HepG2 (cell line): ENCODE data around the gene ZDHHC16. TPM values are rescaled to one million over a fixed set of nuclear protein-coding genes. Genes with fewer than 3 reads are reported as not detected.

Experiments
- CREB1 ChIP-seq, 2 experiments: fragments of 450-650 bp in 1 of 2; IDR thresholded peaks; 2 replicates each; pipeline ENCODE4 v1.6.1; 2016 to 2017; ENCODE audit warnings: control low read depth in 1 of 2, mild to moderate bottlenecking in 1 of 2, missing compliant biosample characterization in 1 of 2, missing genetic modification characterization in 1 of 2
- ERF ChIP-seq: IDR thresholded peaks from 2 replicates; pipeline ENCODE4 v1.6.1; 2018; ENCODE audit warnings: missing biosample characterization, missing genetic modification reagents
- FOSL2 ChIP-seq: sonication (generic); formaldehyde crosslinking; IDR thresholded peaks from 2 replicates; pipeline ENCODE4 v1.4.0; 2020; ENCODE audit warnings: missing genetic modification reagents
- GTF2F1 ChIP-seq: fragments of 150-350 bp; IDR thresholded peaks from 2 replicates; pipeline ENCODE4 v1.6.1; 2014; ENCODE audit warnings: low read length
- HCFC1 ChIP-seq: fragments of 150-350 bp; IDR thresholded peaks from 2 replicates; pipeline ENCODE4 v1.6.1; 2014; ENCODE audit warnings: low read depth, low read length
- HNF4A ChIP-seq: sonication (generic); formaldehyde crosslinking; IDR thresholded peaks from 2 replicates; pipeline ENCODE4 v1.4.0; 2020; ENCODE audit warnings: missing genetic modification reagents
- IKZF1 ChIP-seq: fragments of 450-650 bp; IDR thresholded peaks from 2 replicates; pipeline ENCODE4 v1.7.1; 2016
- PHF20 ChIP-seq: sonication (generic); formaldehyde crosslinking; IDR thresholded peaks from 2 replicates; pipeline ENCODE4 v1.5.0; 2020; ENCODE audit warnings: mild to moderate bottlenecking, missing genetic modification reagents
- PITX1 ChIP-seq: sonication (generic); formaldehyde crosslinking; IDR thresholded peaks from 2 replicates; pipeline ENCODE4 v1.5.1; 2020; ENCODE audit warnings: mild to moderate bottlenecking, missing genetic modification reagents
- POLR2A ChIP-seq, 2 experiments: IDR thresholded peaks; 2 replicates each; pipeline ENCODE4 v1.6.1; 2011; ENCODE audit warnings: low read depth in 2 of 2, low read length in 2 of 2, mild to moderate bottlenecking in 1 of 2, moderate library complexity in 1 of 2; ENCODE audit not compliant: insufficient read depth in 1 of 2
- XRCC5 ChIP-seq: fragments of 200-400 bp; formaldehyde crosslinking; optimal IDR thresholded peaks from 2 replicates; pipeline ENCODE3; 2017; ENCODE audit warnings: mild to moderate bottlenecking, low read length
- YY1 ChIP-seq: IDR thresholded peaks from 2 replicates; pipeline ENCODE4 v1.6.1; 2011; ENCODE audit warnings: low read length, low read depth, moderate library complexity, mild to moderate bottlenecking; ENCODE audit not compliant: insufficient read depth, insufficient replicate concordance
- ZNF431 ChIP-seq: sonication (generic); formaldehyde crosslinking; IDR thresholded peaks from 2 replicates; pipeline ENCODE4 v1.9.0; 2022; ENCODE audit warnings: missing genetic modification reagents, low read depth, mild to moderate bottlenecking, borderline replicate concordance
- ZNF558 ChIP-seq: sonication (generic); formaldehyde crosslinking; IDR thresholded peaks from 2 replicates; pipeline ENCODE4 v1.9.0; 2022; ENCODE audit warnings: mild to moderate bottlenecking, missing genetic modification reagents, borderline replicate concordance
- ZNF605 ChIP-seq: sonication (generic); formaldehyde crosslinking; IDR thresholded peaks from 2 replicates; pipeline ENCODE4 v1.8.0; 2022; ENCODE audit warnings: mild to moderate bottlenecking, missing genetic modification reagents
- ZNF607 ChIP-seq: sonication (generic); formaldehyde crosslinking; IDR thresholded peaks from 2 replicates; pipeline ENCODE4 v1.5.1; 2020; ENCODE audit warnings: missing genetic modification reagents, mild to moderate bottlenecking, borderline replicate concordance
- polyA plus RNA-seq, 8 experiments: library from polyadenylated mRNA; depleted of rRNA in 3 of 8; stranded (reverse) in 7 of 8; unstranded in 1 of 8; fragments of >200 nt; fragmentation: Illumina TruSeq in 4 of 8; extraction: Trizol in 4 of 8; gene quantifications; 2 replicates each; pipeline versions ENCODE4 v1.2.1 to v1.2.3, GENCODE V29; 2011 to 2016; ENCODE audit warnings: low read depth in 4 of 8, missing spikeins in 1 of 8, mixed read lengths in 1 of 8; ENCODE audit not compliant: insufficient read depth in 1 of 8
- total RNA-seq, 5 experiments: library from RNA; depleted of rRNA; stranded (reverse); fragments of >200 nt; fragmentation: Illumina TruSeq; extraction: Trizol; gene quantifications; 2 replicates each; pipeline ENCODE4 v1.2.3, GENCODE V29; 2016; ENCODE audit warnings: low read depth in 1 of 5
- TF ChIP-seq, protein P1 (sequence below): sonication (generic); formaldehyde crosslinking; IDR thresholded peaks from 2 replicates; pipeline ENCODE4 v1.5.0; 2020; ENCODE audit warnings: mild to moderate bottlenecking, missing genetic modification reagents
- TF ChIP-seq, protein P2 (sequence below): sonication (generic); formaldehyde crosslinking; IDR thresholded peaks from 2 replicates; pipeline ENCODE4 v1.9.0; 2021; ENCODE audit warnings: missing genetic modification reagents, borderline replicate concordance
- TF ChIP-seq, protein P3 (sequence below): sonication (generic); formaldehyde crosslinking; IDR thresholded peaks from 2 replicates; pipeline ENCODE4 v1.5.1; 2020; ENCODE audit warnings: missing genetic modification reagents, mild to moderate bottlenecking, borderline replicate concordance
- TF ChIP-seq, protein P4 (sequence below): sonication (generic); formaldehyde crosslinking; IDR thresholded peaks from 2 replicates; pipeline ENCODE4 v1.4.0; 2020; ENCODE audit warnings: low read depth, mild to moderate bottlenecking, missing genetic modification reagents
- TF ChIP-seq, protein P5 (sequence below): IDR thresholded peaks from 2 replicates; pipeline ENCODE4 v1.6.1; 2016; ENCODE audit warnings: mild to moderate bottlenecking

Gene ZDHHC16
- total and polyA plus RNA-seq, 2 of the 13 experiments (the other 11 are each of a cell fraction or from before 2014, with no cell fraction given), result 40.8 to 41.8 TPM

DNA sequence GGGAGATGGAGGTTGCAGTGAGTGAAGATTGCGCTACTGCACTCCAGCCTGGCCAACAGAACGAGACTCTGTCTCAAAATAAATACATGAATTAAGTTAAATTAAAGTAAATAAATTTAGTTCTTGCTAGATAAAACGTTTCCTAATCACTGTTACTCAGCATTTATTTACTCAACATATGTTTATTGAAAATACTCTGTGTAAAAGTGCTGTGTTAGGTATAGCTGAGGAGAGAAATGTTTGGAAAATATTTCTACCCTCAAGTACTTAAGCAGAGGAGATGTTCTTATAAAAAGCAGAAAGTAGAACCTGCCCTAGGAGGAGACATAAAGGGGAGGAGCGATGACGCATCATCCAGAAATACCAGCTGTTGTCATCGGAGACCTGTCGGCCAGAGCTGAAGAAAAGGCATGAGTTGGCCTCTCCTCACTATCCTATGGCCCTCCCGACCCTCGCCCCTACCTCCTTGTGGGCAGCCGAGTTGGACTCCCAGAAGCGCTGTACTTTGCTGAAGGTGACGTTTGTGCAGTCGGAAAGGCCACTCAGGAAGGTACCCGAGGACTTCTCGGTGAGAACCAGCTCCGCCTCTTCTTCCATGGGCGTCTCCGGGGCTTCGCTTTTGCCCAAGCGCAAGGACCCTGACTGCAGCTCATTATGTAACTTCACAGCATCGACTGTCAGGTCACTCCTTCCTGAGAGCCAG is 46.0 kb upstream of the ZDHHC16 start (continued):
- peak; percentile 16 for TF ChIP-seq YY1
- TF ChIP-seq, protein P1, sequence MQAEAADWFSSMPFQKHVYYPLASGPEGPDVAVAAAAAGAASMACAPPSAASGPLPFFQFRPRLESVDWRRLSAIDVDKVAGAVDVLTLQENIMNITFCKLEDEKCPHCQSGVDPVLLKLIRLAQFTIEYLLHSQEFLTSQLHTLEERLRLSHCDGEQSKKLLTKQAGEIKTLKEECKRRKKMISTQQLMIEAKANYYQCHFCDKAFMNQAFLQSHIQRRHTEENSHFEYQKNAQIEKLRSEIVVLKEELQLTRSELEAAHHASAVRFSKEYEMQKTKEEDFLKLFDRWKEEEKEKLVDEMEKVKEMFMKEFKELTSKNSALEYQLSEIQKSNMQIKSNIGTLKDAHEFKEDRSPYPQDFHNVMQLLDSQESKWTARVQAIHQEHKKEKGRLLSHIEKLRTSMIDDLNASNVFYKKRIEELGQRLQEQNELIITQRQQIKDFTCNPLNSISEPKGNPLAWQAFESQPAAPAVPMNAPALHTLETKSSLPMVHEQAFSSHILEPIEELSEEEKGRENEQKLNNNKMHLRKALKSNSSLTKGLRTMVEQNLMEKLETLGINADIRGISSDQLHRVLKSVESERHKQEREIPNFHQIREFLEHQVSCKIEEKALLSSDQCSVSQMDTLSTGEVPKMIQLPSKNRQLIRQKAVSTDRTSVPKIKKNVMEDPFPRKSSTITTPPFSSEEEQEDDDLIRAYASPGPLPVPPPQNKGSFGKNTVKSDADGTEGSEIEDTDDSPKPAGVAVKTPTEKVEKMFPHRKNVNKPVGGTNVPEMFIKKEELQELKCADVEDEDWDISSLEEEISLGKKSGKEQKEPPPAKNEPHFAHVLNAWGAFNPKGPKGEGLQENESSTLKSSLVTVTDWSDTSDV (CRISPR knock-in tag), result no peak
- no peak for TF ChIP-seq PITX1 (CRISPR knock-in tag)
- TF ChIP-seq, protein P2, sequence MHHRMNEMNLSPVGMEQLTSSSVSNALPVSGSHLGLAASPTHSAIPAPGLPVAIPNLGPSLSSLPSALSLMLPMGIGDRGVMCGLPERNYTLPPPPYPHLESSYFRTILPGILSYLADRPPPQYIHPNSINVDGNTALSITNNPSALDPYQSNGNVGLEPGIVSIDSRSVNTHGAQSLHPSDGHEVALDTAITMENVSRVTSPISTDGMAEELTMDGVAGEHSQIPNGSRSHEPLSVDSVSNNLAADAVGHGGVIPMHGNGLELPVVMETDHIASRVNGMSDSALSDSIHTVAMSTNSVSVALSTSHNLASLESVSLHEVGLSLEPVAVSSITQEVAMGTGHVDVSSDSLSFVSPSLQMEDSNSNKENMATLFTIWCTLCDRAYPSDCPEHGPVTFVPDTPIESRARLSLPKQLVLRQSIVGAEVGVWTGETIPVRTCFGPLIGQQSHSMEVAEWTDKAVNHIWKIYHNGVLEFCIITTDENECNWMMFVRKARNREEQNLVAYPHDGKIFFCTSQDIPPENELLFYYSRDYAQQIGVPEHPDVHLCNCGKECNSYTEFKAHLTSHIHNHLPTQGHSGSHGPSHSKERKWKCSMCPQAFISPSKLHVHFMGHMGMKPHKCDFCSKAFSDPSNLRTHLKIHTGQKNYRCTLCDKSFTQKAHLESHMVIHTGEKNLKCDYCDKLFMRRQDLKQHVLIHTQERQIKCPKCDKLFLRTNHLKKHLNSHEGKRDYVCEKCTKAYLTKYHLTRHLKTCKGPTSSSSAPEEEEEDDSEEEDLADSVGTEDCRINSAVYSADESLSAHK (CRISPR knock-in tag), result no peak
- no peak for TF ChIP-seq ZNF558
- no peak for TF ChIP-seq GTF2F1
- TF ChIP-seq ERF (CRISPR knock-in tag), result no peak
- no peak for TF ChIP-seq XRCC5
- peak; percentile 70; the same call in 1 of the 2 replicates for TF ChIP-seq CREB1 (IDR thresholded peaks at IDR 0.05)
- 0 out of 2 replicates have a peak, but pooled peaks have one; percentile 12 for TF ChIP-seq CREB1 (CRISPR knock-in tag; IDR thresholded peaks at IDR 0.05)
- TF ChIP-seq HCFC1, result no peak
- TF ChIP-seq PHF20 (CRISPR knock-in tag), result no peak
- no peak for TF ChIP-seq ZNF607
- peak; percentile 66 for TF ChIP-seq FOSL2
- TF ChIP-seq HNF4A (CRISPR knock-in tag), result no peak
- TF ChIP-seq, protein P3, sequence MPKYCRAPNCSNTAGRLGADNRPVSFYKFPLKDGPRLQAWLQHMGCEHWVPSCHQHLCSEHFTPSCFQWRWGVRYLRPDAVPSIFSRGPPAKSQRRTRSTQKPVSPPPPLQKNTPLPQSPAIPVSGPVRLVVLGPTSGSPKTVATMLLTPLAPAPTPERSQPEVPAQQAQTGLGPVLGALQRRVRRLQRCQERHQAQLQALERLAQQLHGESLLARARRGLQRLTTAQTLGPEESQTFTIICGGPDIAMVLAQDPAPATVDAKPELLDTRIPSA (CRISPR knock-in tag), result no peak
- no peak for TF ChIP-seq ZNF431 (CRISPR knock-in tag)
- TF ChIP-seq, protein P4, sequence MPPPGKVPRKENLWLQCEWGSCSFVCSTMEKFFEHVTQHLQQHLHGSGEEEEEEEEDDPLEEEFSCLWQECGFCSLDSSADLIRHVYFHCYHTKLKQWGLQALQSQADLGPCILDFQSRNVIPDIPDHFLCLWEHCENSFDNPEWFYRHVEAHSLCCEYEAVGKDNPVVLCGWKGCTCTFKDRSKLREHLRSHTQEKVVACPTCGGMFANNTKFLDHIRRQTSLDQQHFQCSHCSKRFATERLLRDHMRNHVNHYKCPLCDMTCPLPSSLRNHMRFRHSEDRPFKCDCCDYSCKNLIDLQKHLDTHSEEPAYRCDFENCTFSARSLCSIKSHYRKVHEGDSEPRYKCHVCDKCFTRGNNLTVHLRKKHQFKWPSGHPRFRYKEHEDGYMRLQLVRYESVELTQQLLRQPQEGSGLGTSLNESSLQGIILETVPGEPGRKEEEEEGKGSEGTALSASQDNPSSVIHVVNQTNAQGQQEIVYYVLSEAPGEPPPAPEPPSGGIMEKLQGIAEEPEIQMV (CRISPR knock-in tag), result no peak
- TF ChIP-seq IKZF1, result no peak
- TF ChIP-seq, protein P5, sequence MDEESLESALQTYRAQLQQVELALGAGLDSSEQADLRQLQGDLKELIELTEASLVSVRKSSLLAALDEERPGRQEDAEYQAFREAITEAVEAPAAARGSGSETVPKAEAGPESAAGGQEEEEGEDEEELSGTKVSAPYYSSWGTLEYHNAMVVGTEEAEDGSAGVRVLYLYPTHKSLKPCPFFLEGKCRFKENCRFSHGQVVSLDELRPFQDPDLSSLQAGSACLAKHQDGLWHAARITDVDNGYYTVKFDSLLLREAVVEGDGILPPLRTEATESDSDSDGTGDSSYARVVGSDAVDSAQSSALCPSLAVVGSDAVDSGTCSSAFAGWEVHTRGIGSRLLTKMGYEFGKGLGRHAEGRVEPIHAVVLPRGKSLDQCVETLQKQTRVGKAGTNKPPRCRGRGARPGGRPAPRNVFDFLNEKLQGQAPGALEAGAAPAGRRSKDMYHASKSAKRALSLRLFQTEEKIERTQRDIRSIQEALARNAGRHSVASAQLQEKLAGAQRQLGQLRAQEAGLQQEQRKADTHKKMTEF (CRISPR knock-in tag), result no peak
- peak; percentile 22 to 50; a peak in 1 of 4 replicates for TF ChIP-seq POLR2A (IDR thresholded peaks at IDR 0.05; ENCODE audit: insufficient read depth in 1 of 2, low read depth in 2 of 2, low read length in 2 of 2)
- 0 out of 2 replicates have a peak, but pooled peaks have one; percentile 1 for TF ChIP-seq ZNF605 (CRISPR knock-in tag)
